A375 (cell line): ENCODE measurements around the gene GPX5. TPM values are rescaled to one million over a fixed set of nuclear protein-coding genes. Genes with fewer than 3 reads are reported as not detected.

ENCODE experiments used
- total RNA-seq: library from RNA; depleted of rRNA; stranded (reverse); fragments of >200 nt; shearing (Covaris generic); gene quantifications from 2 replicates; pipeline ENCODE4 v1.2.3, GENCODE V29; 2014; rRNA removed

The GPX5 gene, protein sequence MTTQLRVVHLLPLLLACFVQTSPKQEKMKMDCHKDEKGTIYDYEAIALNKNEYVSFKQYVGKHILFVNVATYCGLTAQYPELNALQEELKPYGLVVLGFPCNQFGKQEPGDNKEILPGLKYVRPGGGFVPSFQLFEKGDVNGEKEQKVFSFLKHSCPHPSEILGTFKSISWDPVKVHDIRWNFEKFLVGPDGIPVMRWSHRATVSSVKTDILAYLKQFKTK
- not detected in 2 replicates for total RNA-seq

DNA sequence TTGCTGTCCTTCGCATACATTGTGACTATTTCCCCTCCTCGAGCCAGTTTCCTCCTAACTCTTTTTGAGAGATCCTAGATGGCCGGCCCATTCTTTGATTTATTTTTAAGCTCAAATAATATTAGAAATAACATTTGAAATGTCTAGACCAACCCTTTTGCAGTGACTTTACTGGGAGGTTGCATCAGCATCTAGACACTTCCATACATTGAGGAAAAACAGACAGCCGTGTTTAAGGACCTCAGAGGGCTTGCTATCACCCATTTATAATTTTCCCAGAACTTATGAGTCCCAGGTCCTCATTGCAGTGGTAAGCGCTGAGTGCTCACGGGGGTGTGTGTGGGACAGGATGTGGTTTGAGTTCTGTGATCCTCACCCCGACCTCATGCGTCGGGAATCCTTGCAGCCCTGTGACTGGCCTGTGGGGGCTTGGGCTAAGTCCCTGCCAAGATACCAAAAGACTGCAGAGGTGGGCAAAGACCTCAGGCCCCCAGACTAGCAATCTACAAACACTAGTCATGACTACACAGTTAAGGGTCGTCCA is at the start of gene GPX5:
TSS of gene GPX5 (plus strand) at position 386 of the 544 bp plus-strand sequence. CDS start at position 519, 133 bp downstream.

DNA sequence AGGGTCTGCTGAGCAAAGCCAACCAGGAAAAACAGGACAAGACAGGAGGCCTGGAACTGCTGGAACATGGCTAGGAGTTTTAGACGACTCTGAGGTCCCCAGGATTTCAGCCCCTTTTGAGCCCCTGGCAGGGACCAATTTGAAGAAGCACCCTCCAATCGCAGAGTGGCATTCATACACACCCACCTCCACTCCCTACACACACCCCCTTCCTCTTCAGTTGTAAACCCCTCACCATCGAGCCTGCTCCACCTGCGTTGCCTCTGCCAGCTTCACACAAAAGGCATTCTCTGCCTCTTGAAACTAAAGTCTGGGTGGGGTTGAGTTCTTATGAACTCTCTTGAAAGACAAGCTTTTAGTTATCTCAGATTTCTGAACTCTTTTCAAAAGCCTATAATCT is 10.0 kb upstream of the GPX5 start, which contains the start of gene GPX6:
TSS of gene GPX6 (minus strand) at position 118 of the 400 bp plus-strand sequence. CDS start at position 68, 50 bp downstream.

Other genes starting within 250 kb of the GPX5 start
- 2.0 and 3.2 TPM in 2 replicates for gene PGBD1, start 244.3 kb upstream of the GPX5 start, total RNA-seq
- gene ZSCAN31, start 189.7 kb upstream of the GPX5 start, total RNA-seq = 2.0 and 2.1 TPM in 2 replicates
- 0.88 and 1.8 TPM in 2 replicates for gene ZKSCAN3, start 175.9 kb upstream of the GPX5 start, total RNA-seq
- gene ZSCAN12, start 126.1 kb upstream of the GPX5 start, total RNA-seq = 1.2 and 1.7 TPM in 2 replicates
- gene ZSCAN23, start 82.4 kb upstream of the GPX5 start, total RNA-seq = not detected in 2 replicates
- gene GPX6, start 10.1 kb upstream of the GPX5 start, total RNA-seq = not detected in 2 replicates